Breast epithelium (tissue), 4 donors: Measurements from ENCODE around the gene KLHL29. TPM values are rescaled to one million over a fixed set of nuclear protein-coding genes. Genes with fewer than 3 reads are reported as not detected.

ENCODE experiments used
- DNase-seq, 2 donors: peaks; one replicate each; pipeline ENCODE4 v3.0.0-alpha.2; 2019; ENCODE audit warnings: low spot score in 2 of 2
- H3K27ac ChIP-seq, 2 donors: fragments of 200-600 bp; sonication (generic) in 1 of 2; one replicate each; pipeline ENCODE4 v1.5.1; 2016 to 2019; ENCODE audit warnings: mild to moderate bottlenecking in 1 of 2
- H3K27me3 ChIP-seq, 2 donors: fragments of 200-600 bp; sonication (generic) in 1 of 2; one replicate each; pipeline versions ENCODE4 v1.5.1 to v1.6.0; 2017 to 2019; ENCODE audit warnings: control low read depth in 1 of 2, mild to moderate bottlenecking in 1 of 2
- H3K36me3 ChIP-seq: fragments of 200-600 bp; one replicate; pipeline ENCODE4 v1.5.1; 2019
- H3K4me1 ChIP-seq, 2 donors: fragments of 200-600 bp; sonication (generic); one replicate each; pipeline ENCODE4 v1.5.1; 2016 to 2019; ENCODE audit warnings: control low read depth in 1 of 2
- H3K4me3 ChIP-seq, 3 donors: fragments of 200-600 bp; sonication (generic); 1 replicate in 2 of 3; 2 replicates in 1 of 3; pipeline ENCODE4 v1.5.1; 2016 to 2019; ENCODE audit warnings: mild to moderate bottlenecking in 3 of 3, moderate library complexity in 2 of 3
- H3K9me3 ChIP-seq, 2 donors: fragments of 200-600 bp; sonication (generic) in 1 of 2; one replicate each; pipeline ENCODE4 v1.5.1; 2016 to 2019; ENCODE audit warnings: control low read depth in 1 of 2
- CTCF ChIP-seq, 3 donors: fragments of 450-650 bp; IDR thresholded peaks; one replicate each; pipeline ENCODE4 v1.5.1; 2016 to 2017; ENCODE audit warnings: antibody characterized with exemption in 3 of 3, mild to moderate bottlenecking in 3 of 3, moderate library complexity in 3 of 3
- POLR2A ChIP-seq: fragments of 450-650 bp; IDR thresholded peaks from one replicate; pipeline ENCODE4 v1.6.1; 2016; ENCODE audit warnings: antibody characterized with exemption, mild to moderate bottlenecking, moderate library complexity
- POLR2AphosphoS5 ChIP-seq, 3 donors: sonication (generic); formaldehyde crosslinking; IDR thresholded peaks; one replicate each; pipeline ENCODE4 v1.6.1; 2017; ENCODE audit warnings: antibody characterized with exemption in 3 of 3
- intact Hi-C: fragments of 100-400 bp; cut with DNase I; formaldehyde crosslinking; loops from one replicate; pipeline ENCODE4 v1.15.1; 2023; ENCODE audit warnings: low total_unique reads
- total RNA-seq, 3 donors: library from RNA; depleted of rRNA; stranded (reverse); fragments of >200 nt; gene quantifications; one replicate each; pipeline ENCODE4 v1.1.0, GENCODE V29; 2016

Gene KLHL29
- total RNA-seq, 3 donors from 2014 or later = 4.5 to 20.9 (median 14.7) TPM

- H3K4me3 ChIP-seq = no peak overlapping the region
- TF ChIP-seq POLR2AphosphoS5 (IDR thresholded peaks at IDR 0.05) (no peak), POLR2A (no peak), CTCF (IDR thresholded peaks at IDR 0.05) (no peak)
- no peaks in the 10 kb centered on the region for H3K36me3 ChIP-seq
- DNase-seq = no peak
- no peaks in the 10 kb centered on the region for H3K4me1 ChIP-seq
- intact Hi-C loops = no loop called here
- H3K9me3 ChIP-seq = no peaks in the 10 kb centered on the region
- H3K27ac ChIP-seq = no peak overlapping the region
- peaks cover 4 to 13% of the 10 kb centered on the region in 2 donors for H3K27me3 ChIP-seq
Observed at GRCh38 chr2:23383100-23383499, 1.9 kb upstream of the KLHL29 start.

- no peak for DNase-seq
- TF ChIP-seq POLR2A (no peak), CTCF (IDR thresholded peaks at IDR 0.05) (no peak), POLR2AphosphoS5 (IDR thresholded peaks at IDR 0.05) (no peak)
- H3K27me3 ChIP-seq = peaks cover 4 to 13% of the 10 kb centered on the region in 2 donors
- H3K4me1 ChIP-seq = no peaks in the 10 kb centered on the region
- H3K27ac ChIP-seq = peak overlapping the region; percentile 76 to 79
- H3K4me3 ChIP-seq = peak overlapping the region; percentile 73 to 74 (median 73)
- no peaks in the 10 kb centered on the region for H3K36me3 ChIP-seq
- H3K9me3 ChIP-seq = no peaks in the 10 kb centered on the region
- intact Hi-C loops = no loop called here
Observed at GRCh38 chr2:23385351-23385747, 370 bp downstream of the KLHL29 start.

- H3K36me3 ChIP-seq = no peaks in the 10 kb centered on the region
- peak overlapping the region; percentile 73 to 74 (median 73) for H3K4me3 ChIP-seq
- DNase-seq = no peak
- H3K27me3 ChIP-seq = peaks cover 4 to 13% of the 10 kb centered on the region in 2 donors
- intact Hi-C loops = no loop called here
- TF ChIP-seq CTCF (IDR thresholded peaks at IDR 0.05) = no peak
- TF ChIP-seq POLR2A = no peak
- no peak for TF ChIP-seq POLR2AphosphoS5 (IDR thresholded peaks at IDR 0.05)
- no peaks in the 10 kb centered on the region for H3K4me1 ChIP-seq
- H3K9me3 ChIP-seq = no peaks in the 10 kb centered on the region
- H3K27ac ChIP-seq = peak overlapping the region; percentile 76 to 79
Observed at GRCh38 chr2:23385748-23386338, 864 bp downstream of the KLHL29 start.

- DNase-seq = no peak
- Histone ChIP-seq H3K36me3 (no peaks in the 10 kb centered on the region), H3K4me3 (peak overlapping the region; percentile 73 to 74 (median 73)), H3K27me3 (peaks cover 4 to 13% of the 10 kb centered on the region in 2 donors), H3K27ac (peak overlapping the region; percentile 76 to 79), H3K9me3 (no peaks in the 10 kb centered on the region), H3K4me1 (no peaks in the 10 kb centered on the region)
- intact Hi-C loops = no loop called here
- TF ChIP-seq CTCF (IDR thresholded peaks at IDR 0.05) = no peak
- peak in 1 of 3 donors; percentile 14 for TF ChIP-seq POLR2AphosphoS5 (IDR thresholded peaks at IDR 0.05)
Observed at GRCh38 chr2:23386339-23387220, 1.6 kb downstream of the KLHL29 start.

- Histone ChIP-seq H3K9me3 (no peaks in the 10 kb centered on the region), H3K4me3 (peak overlapping the region; percentile 73 to 74 (median 73)), H3K27ac (peak overlapping the region; percentile 76 to 79), H3K4me1 (no peaks in the 10 kb centered on the region), H3K36me3 (no peaks in the 10 kb centered on the region), H3K27me3 (peaks cover 4 to 13% of the 10 kb centered on the region in 2 donors)
- no peak for DNase-seq
- intact Hi-C loops = no loop called here
- no peak for TF ChIP-seq POLR2AphosphoS5 (IDR thresholded peaks at IDR 0.05)
- TF ChIP-seq POLR2A = no peak
- TF ChIP-seq CTCF (IDR thresholded peaks at IDR 0.05) = no peak
Observed at GRCh38 chr2:23387221-23387550, 2.2 kb downstream of the KLHL29 start.
